HepG2 (cell line): ENCODE data around the gene ATG4D. TPM values are rescaled to one million over a fixed set of nuclear protein-coding genes. Genes with fewer than 3 reads are reported as not detected.

Experiments
- AHR ChIP-seq: IDR thresholded peaks from 2 replicates; pipeline ENCODE4 v1.6.1; 2018; ENCODE audit warnings: missing genetic modification reagents, missing compliant biosample characterization
- CCDC6 ChIP-seq: sonication (generic); formaldehyde crosslinking; IDR thresholded peaks from 2 replicates; pipeline ENCODE4 v1.8.1; 2022; ENCODE audit warnings: mild to moderate bottlenecking, missing genetic modification reagents, moderate library complexity
- ELF3 ChIP-seq: IDR thresholded peaks from 2 replicates; pipeline ENCODE4 v1.6.1; 2016; ENCODE audit warnings: missing genetic modification reagents, missing compliant biosample characterization
- FLYWCH1 ChIP-seq: sonication (generic); formaldehyde crosslinking; IDR thresholded peaks from 2 replicates; pipeline ENCODE4 v1.8.1; 2023; ENCODE audit warnings: mild to moderate bottlenecking, missing genetic modification reagents
- FOXP1 ChIP-seq, 2 experiments: fragments of 450-650 bp in 1 of 2; IDR thresholded peaks; 2 replicates each; pipeline ENCODE4 v1.6.1; 2017 to 2018; ENCODE audit warnings: antibody characterized with exemption in 1 of 2
- GZF1 ChIP-seq: sonication (generic); formaldehyde crosslinking; IDR thresholded peaks from 2 replicates; pipeline ENCODE4 v1.5.1; 2020; ENCODE audit warnings: mild to moderate bottlenecking, missing genetic modification reagents
- KAT8 ChIP-seq: IDR thresholded peaks from 2 replicates; pipeline ENCODE4 v1.6.1; 2016; ENCODE audit warnings: missing genetic modification reagents, missing compliant biosample characterization
- MED13 ChIP-seq: sonication (generic); formaldehyde crosslinking; IDR thresholded peaks from 2 replicates; pipeline ENCODE4 v1.5.0; 2020; ENCODE audit warnings: missing genetic modification reagents
- NFE2L1 ChIP-seq: sonication (generic); formaldehyde crosslinking; IDR thresholded peaks from 2 replicates; pipeline ENCODE4 v1.4.0; 2020; ENCODE audit warnings: missing genetic modification reagents, mild to moderate bottlenecking, borderline replicate concordance
- NFKB2 ChIP-seq: sonication (generic); formaldehyde crosslinking; IDR thresholded peaks from 2 replicates; pipeline ENCODE4 v1.4.0; 2020; ENCODE audit warnings: missing genetic modification reagents, borderline replicate concordance
- NFYB ChIP-seq: sonication (generic); formaldehyde crosslinking; IDR thresholded peaks from 2 replicates; pipeline ENCODE4 v1.4.0; 2020; ENCODE audit warnings: missing genetic modification reagents
- PAX8 ChIP-seq: sonication (generic); formaldehyde crosslinking; IDR thresholded peaks from 2 replicates; pipeline ENCODE4 v1.8.0; 2022; ENCODE audit warnings: mild to moderate bottlenecking, missing genetic modification reagents, borderline replicate concordance
- RBM22 ChIP-seq: fragments of 200-400 bp; formaldehyde crosslinking; optimal IDR thresholded peaks from 2 replicates; pipeline ENCODE3; 2017; ENCODE audit warnings: mild to moderate bottlenecking, low read length, moderate library complexity
- RORA ChIP-seq: sonication (generic); formaldehyde crosslinking; IDR thresholded peaks from 2 replicates; pipeline ENCODE4 v1.5.0; 2020; ENCODE audit warnings: mild to moderate bottlenecking, missing genetic modification reagents, moderate library complexity
- RXRA ChIP-seq: sonication (generic); formaldehyde crosslinking; IDR thresholded peaks from 2 replicates; pipeline ENCODE4 v1.5.1; 2020; ENCODE audit warnings: missing genetic modification reagents
- TCF12 ChIP-seq, 2 experiments: fragments of 450-650 bp in 1 of 2; sonication (generic) in 1 of 2; formaldehyde crosslinking in 1 of 2; IDR thresholded peaks; 2 replicates each; pipeline versions ENCODE4 v1.6.1 to v1.8.0; 2017 to 2022; ENCODE audit warnings: antibody characterized with exemption in 1 of 2, mild to moderate bottlenecking in 1 of 2, missing genetic modification reagents in 1 of 2, moderate library complexity in 1 of 2
- ZNF530 ChIP-seq: sonication (generic); formaldehyde crosslinking; IDR thresholded peaks from 2 replicates; pipeline ENCODE4 v1.5.0; 2020; ENCODE audit warnings: low read depth, mild to moderate bottlenecking, missing genetic modification reagents
- ZNF768 ChIP-seq: sonication (generic); formaldehyde crosslinking; IDR thresholded peaks from 2 replicates; pipeline ENCODE4 v1.4.0; 2020; ENCODE audit warnings: missing genetic modification reagents
- ZNF891 ChIP-seq: sonication (generic); formaldehyde crosslinking; IDR thresholded peaks from 2 replicates; pipeline ENCODE4 v1.5.0; 2020; ENCODE audit warnings: mild to moderate bottlenecking, missing genetic modification reagents
- polyA plus RNA-seq, 8 experiments: library from polyadenylated mRNA; depleted of rRNA in 3 of 8; stranded (reverse) in 7 of 8; unstranded in 1 of 8; fragments of >200 nt; fragmentation: Illumina TruSeq in 4 of 8; extraction: Trizol in 4 of 8; gene quantifications; 2 replicates each; pipeline versions ENCODE4 v1.2.1 to v1.2.3, GENCODE V29; 2011 to 2016; ENCODE audit warnings: low read depth in 4 of 8, missing spikeins in 1 of 8, mixed read lengths in 1 of 8; ENCODE audit not compliant: insufficient read depth in 1 of 8
- total RNA-seq, 5 experiments: library from RNA; depleted of rRNA; stranded (reverse); fragments of >200 nt; fragmentation: Illumina TruSeq; extraction: Trizol; gene quantifications; 2 replicates each; pipeline ENCODE4 v1.2.3, GENCODE V29; 2016; ENCODE audit warnings: low read depth in 1 of 5
- TF ChIP-seq, protein P1 (sequence below): sonication (generic); formaldehyde crosslinking; IDR thresholded peaks from one replicate; pipeline ENCODE4 v1.5.1; 2020; ENCODE audit warnings: mild to moderate bottlenecking, missing genetic modification reagents; ENCODE audit errors: not compliant biosample characterization
- TF ChIP-seq, protein P2 (sequence below): sonication (generic); formaldehyde crosslinking; IDR thresholded peaks from 2 replicates; pipeline ENCODE4 v1.4.0; 2020; ENCODE audit warnings: mild to moderate bottlenecking, missing genetic modification reagents

ATG4D gene
- total and polyA plus RNA-seq, 2 of the 13 experiments (the other 11 are each of a cell fraction or from before 2014, with no cell fraction given): 17.8 to 19.0 TPM

DNA sequence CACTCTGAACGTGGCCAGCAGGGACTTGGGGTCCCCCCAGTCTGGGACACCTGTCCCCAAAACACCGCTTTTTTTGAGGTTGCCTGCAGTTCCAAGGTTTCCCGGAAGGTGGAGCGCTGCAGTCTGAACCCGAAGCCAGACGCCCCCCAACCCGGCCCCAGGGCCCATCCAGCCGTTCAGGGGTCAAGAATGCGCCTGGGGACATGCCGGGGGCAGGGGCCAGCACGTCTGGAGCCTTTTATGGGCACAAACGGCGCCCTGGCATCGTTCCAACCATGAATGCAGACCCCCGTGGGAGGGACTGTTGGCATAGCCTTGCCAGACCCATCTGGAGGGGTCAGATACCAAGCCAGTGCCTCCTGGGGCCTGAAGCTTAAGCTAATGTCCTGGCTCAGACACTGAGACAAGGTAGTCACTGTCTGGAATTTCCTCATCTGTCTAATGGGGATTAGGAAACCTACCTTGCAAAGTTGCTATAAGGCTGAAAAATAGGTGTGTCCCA, 33.4 kb upstream of the ATG4D start (continued):
- TF ChIP-seq, protein P1, sequence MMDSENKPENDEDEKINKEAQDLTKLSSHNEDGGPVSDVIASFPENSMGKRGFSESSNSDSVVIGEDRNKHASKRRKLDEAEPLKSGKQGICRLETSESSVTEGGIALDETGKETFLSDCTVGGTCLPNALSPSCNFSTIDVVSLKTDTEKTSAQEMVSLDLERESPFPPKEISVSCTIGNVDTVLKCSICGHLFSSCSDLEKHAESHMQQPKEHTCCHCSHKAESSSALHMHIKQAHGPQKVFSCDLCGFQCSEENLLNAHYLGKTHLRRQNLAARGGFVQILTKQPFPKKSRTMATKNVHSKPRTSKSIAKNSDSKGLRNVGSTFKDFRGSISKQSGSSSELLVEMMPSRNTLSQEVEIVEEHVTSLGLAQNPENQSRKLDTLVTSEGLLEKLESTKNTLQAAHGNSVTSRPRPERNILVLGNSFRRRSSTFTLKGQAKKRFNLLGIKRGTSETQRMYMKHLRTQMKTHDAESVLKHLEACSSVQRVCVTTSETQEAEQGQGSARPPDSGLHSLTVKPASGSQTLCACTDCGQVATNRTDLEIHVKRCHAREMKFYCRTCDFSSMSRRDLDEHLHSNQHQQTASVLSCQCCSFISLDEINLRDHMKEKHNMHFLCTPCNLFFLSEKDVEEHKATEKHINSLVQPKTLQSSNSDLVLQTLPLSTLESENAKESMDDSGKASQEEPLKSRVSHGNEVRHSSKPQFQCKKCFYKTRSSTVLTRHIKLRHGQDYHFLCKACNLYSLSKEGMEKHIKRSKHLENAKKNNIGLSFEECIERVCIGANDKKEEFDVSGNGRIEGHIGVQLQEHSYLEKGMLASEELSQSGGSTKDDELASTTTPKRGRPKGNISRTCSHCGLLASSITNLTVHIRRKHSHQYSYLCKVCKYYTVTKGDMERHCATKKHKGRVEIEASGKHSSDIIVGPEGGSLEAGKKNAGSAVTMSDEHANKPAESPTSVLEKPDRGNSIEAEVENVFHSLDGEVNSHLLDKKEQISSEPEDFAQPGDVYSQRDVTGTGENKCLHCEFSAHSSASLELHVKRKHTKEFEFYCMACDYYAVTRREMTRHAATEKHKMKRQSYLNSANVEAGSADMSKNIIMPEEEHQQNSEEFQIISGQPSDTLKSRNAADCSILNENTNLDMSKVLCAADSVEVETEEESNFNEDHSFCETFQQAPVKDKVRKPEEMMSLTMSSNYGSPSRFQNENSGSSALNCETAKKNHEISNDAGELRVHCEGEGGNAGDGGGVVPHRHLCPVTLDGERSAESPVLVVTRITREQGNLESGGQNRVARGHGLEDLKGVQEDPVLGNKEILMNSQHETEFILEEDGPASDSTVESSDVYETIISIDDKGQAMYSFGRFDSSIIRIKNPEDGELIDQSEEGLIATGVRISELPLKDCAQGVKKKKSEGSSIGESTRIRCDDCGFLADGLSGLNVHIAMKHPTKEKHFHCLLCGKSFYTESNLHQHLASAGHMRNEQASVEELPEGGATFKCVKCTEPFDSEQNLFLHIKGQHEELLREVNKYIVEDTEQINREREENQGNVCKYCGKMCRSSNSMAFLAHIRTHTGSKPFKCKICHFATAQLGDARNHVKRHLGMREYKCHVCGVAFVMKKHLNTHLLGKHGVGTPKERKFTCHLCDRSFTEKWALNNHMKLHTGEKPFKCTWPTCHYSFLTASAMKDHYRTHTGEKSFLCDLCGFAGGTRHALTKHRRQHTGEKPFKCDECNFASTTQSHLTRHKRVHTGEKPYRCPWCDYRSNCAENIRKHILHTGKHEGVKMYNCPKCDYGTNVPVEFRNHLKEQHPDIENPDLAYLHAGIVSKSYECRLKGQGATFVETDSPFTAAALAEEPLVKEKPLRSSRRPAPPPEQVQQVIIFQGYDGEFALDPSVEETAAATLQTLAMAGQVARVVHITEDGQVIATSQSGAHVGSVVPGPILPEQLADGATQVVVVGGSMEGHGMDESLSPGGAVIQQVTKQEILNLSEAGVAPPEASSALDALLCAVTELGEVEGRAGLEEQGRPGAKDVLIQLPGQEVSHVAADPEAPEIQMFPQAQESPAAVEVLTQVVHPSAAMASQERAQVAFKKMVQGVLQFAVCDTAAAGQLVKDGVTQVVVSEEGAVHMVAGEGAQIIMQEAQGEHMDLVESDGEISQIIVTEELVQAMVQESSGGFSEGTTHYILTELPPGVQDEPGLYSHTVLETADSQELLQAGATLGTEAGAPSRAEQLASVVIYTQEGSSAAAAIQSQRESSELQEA (CRISPR knock-in tag): no peak
- TF ChIP-seq NFE2L1 (CRISPR knock-in tag): no peak
- no peak for TF ChIP-seq TCF12 (IDR thresholded peaks at IDR 0.05)
- TF ChIP-seq TCF12 (CRISPR knock-in tag; IDR thresholded peaks at IDR 0.05): no peak
- no peak for TF ChIP-seq RBM22
- no peak for TF ChIP-seq GZF1 (CRISPR knock-in tag)
- TF ChIP-seq KAT8 (CRISPR knock-in tag): no peak
- TF ChIP-seq PAX8 (CRISPR knock-in tag): no peak
- no peak for TF ChIP-seq CCDC6 (CRISPR knock-in tag)
- no peak for TF ChIP-seq NFKB2 (CRISPR knock-in tag)
- no peak for TF ChIP-seq ZNF530 (CRISPR knock-in tag)
- TF ChIP-seq AHR (CRISPR knock-in tag): no peak
- no peak for TF ChIP-seq MED13 (CRISPR knock-in tag)
- TF ChIP-seq ZNF891: no peak
- TF ChIP-seq ZNF768 (CRISPR knock-in tag): no peak
- no peak for TF ChIP-seq NFYB (CRISPR knock-in tag)
- TF ChIP-seq RXRA (CRISPR knock-in tag): peak; percentile 55; the same call in 1 of the 2 replicates
- TF ChIP-seq RORA (CRISPR knock-in tag): no peak
- TF ChIP-seq FOXP1 (IDR thresholded peaks at IDR 0.05): no peak
- no peak for TF ChIP-seq FOXP1 (CRISPR knock-in tag; IDR thresholded peaks at IDR 0.05)
- TF ChIP-seq FLYWCH1 (CRISPR knock-in tag): no peak
- TF ChIP-seq, protein P2, sequence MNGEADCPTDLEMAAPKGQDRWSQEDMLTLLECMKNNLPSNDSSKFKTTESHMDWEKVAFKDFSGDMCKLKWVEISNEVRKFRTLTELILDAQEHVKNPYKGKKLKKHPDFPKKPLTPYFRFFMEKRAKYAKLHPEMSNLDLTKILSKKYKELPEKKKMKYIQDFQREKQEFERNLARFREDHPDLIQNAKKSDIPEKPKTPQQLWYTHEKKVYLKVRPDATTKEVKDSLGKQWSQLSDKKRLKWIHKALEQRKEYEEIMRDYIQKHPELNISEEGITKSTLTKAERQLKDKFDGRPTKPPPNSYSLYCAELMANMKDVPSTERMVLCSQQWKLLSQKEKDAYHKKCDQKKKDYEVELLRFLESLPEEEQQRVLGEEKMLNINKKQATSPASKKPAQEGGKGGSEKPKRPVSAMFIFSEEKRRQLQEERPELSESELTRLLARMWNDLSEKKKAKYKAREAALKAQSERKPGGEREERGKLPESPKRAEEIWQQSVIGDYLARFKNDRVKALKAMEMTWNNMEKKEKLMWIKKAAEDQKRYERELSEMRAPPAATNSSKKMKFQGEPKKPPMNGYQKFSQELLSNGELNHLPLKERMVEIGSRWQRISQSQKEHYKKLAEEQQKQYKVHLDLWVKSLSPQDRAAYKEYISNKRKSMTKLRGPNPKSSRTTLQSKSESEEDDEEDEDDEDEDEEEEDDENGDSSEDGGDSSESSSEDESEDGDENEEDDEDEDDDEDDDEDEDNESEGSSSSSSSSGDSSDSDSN (CRISPR knock-in tag): no peak
- TF ChIP-seq ELF3 (CRISPR knock-in tag): no peak
